ENCODE measurements around the gene SLAMF9.

Gene SLAMF9

GRCh38 chr1:159920202-159920601 lies 33.8 kb downstream of the SLAMF9 start:
- Histone ChIP-seq H3K27me3 (replicated peaks; ENCODE audit: control insufficient read depth, insufficient read depth, low read length) (no peaks in the 10 kb centered on the region), H3K36me3 (ENCODE audit: control insufficient read depth, insufficient read depth, low read length) (peaks cover 29% of the 10 kb centered on the region), H3K4me3 (replicated peaks; ENCODE audit: low read depth, low read length) (no peak overlapping the region)
- DNase-seq (ENCODE audit: extremely low read depth, insufficient read length): no peak
- TF ChIP-seq, protein P1, sequence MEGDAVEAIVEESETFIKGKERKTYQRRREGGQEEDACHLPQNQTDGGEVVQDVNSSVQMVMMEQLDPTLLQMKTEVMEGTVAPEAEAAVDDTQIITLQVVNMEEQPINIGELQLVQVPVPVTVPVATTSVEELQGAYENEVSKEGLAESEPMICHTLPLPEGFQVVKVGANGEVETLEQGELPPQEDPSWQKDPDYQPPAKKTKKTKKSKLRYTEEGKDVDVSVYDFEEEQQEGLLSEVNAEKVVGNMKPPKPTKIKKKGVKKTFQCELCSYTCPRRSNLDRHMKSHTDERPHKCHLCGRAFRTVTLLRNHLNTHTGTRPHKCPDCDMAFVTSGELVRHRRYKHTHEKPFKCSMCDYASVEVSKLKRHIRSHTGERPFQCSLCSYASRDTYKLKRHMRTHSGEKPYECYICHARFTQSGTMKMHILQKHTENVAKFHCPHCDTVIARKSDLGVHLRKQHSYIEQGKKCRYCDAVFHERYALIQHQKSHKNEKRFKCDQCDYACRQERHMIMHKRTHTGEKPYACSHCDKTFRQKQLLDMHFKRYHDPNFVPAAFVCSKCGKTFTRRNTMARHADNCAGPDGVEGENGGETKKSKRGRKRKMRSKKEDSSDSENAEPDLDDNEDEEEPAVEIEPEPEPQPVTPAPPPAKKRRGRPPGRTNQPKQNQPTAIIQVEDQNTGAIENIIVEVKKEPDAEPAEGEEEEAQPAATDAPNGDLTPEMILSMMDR (IDR thresholded peaks at IDR 0.05; ENCODE audit: insufficient read depth, low read length, poor library complexity, severe bottlenecking): no peak

DNA sequence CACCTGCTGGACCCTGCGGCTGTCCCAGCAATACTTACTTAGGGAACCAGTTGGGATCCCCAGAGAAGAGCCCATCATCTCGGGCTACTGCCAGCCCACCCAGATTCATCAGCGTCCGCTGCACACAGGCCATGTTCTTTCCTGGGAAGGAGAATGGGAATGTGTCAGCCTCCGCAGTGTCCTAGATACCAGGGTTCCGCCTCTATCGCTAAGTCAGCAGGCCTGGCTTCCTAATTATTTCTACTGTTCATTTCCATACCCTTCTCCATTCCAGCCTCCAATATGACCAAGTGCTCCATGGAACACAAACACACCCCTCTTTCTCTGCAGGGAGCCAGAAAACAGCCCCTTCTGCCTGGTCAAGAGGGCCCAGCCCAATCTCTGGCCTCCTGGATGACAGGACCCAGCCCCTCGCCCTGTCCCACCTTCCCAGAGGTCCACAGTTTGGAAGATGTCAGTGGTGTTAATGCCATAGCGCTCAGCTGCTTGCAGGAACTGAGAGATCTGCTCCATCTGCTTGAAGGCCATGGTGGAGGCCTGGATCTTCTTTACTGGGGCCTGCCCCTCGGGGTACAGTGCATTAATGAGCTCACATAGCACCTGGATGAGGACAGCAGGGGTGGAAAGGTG lies 34.7 kb downstream of the SLAMF9 start:
- no peak for DNase-seq (ENCODE audit: extremely low read depth, insufficient read length)
- no peak overlapping the region for H3K4me3 ChIP-seq (replicated peaks; ENCODE audit: low read depth, low read length)
- H3K27me3 ChIP-seq (replicated peaks; ENCODE audit: control insufficient read depth, insufficient read depth, low read length): no peaks in the 10 kb centered on the region
- peaks cover 29% of the 10 kb centered on the region for H3K36me3 ChIP-seq (ENCODE audit: control insufficient read depth, insufficient read depth, low read length)
- TF ChIP-seq, protein P1 (IDR thresholded peaks at IDR 0.05; ENCODE audit: insufficient read depth, low read length, poor library complexity, severe bottlenecking): no peak

DNA sequence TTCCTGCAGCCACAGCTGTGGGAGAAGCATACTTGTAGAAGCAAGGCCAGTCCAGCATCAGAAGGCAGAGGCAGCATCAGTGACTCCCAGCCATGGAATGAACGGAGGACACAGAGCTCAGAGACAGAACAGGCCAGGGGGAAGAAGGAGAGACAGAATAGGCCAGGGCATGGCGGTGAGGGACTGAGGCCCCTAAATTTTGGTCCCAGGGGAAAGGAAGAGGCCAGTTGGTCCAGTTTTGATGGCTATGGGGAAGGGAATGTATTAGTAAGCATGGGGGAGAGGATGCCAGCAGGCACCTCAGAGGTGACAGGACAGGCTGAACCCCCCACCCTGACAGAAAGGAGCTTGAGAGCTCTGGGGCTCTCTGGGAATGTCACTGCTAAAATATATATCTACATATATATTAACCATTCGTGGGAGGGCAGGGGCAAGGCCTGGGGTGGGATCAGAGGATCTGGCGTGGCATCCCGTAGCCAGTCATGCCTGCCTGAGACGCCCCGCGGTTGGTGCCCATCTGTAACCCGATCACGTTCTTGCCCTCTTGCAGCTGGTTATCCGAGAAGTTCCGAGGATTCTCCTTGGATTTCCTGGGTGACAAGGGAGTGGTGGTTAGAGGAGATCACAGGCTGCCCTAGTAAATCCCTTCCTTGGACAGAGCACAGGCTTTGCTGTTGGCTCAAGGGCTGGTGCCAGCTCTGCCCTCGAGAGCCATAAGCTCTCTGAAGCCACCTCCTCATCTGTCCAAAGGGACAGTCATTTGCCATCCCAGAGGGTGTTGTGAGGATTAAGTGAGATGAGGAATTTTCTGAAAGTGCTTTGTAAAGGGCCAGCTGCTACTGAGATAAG lies 35.5 kb downstream of the SLAMF9 start:
- Histone ChIP-seq H3K27me3 (replicated peaks; ENCODE audit: control insufficient read depth, insufficient read depth, low read length) (no peaks in the 10 kb centered on the region), H3K36me3 (ENCODE audit: control insufficient read depth, insufficient read depth, low read length) (peaks cover 29% of the 10 kb centered on the region), H3K4me3 (replicated peaks; ENCODE audit: low read depth, low read length) (no peak overlapping the region)
- DNase-seq (ENCODE audit: extremely low read depth, insufficient read length): no peak
- TF ChIP-seq, protein P1 (IDR thresholded peaks at IDR 0.05; ENCODE audit: insufficient read depth, low read length, poor library complexity, severe bottlenecking): no peak

GRCh38 chr1:159917533-159918351 lies 36.3 kb downstream of the SLAMF9 start:
- TF ChIP-seq, protein P1 (IDR thresholded peaks at IDR 0.05; ENCODE audit: insufficient read depth, low read length, poor library complexity, severe bottlenecking): no peak
- peaks cover 29% of the 10 kb centered on the region for H3K36me3 ChIP-seq (ENCODE audit: control insufficient read depth, insufficient read depth, low read length)
- H3K27me3 ChIP-seq (replicated peaks; ENCODE audit: control insufficient read depth, insufficient read depth, low read length): no peaks in the 10 kb centered on the region
- DNase-seq (ENCODE audit: extremely low read depth, insufficient read length): no peak
- H3K4me3 ChIP-seq (replicated peaks; ENCODE audit: low read depth, low read length): no peak overlapping the region

DNA sequence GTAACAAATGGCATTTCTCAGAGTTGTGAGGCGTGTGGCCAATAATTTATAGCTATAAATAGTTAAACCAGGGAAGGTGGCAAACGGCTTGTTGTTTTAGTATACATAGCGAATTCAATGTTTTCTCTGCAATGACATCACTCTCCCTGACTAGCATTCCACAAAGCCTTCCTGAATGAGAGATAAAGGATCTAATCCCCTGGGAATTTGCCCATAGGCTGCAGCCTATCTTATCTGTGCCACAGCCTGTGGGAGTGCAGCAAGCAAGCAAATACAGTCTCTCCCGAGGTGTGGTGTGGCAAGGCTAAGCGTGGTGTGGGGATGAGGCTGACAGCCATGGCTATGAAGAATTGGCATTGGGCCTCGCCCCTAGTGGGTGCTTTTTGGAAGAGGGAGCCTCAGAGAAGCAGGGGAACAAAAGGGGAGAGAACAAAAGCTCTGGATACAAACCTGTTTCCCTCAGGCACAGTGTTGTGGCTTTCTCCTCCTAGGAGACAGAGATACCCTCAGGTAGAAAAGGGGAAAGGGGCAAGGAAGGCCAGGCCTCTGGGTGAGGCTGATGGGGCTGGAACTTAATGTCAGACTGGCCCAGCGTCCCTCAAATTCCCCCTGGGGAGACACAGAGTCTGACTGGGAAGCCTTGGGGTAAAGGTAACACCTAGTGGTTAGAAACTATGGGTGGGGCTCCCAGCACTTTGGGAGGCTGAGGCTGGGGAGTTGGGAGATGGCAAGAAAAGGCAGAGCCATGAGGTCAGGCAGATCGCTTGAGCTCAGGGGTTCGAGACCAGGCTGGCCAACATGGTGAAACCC lies 37.6 kb downstream of the SLAMF9 start:
- DNase-seq (ENCODE audit: extremely low read depth, insufficient read length): no peak
- TF ChIP-seq, protein P1 (IDR thresholded peaks at IDR 0.05; ENCODE audit: insufficient read depth, low read length, poor library complexity, severe bottlenecking): no peak
- no peak overlapping the region for H3K4me3 ChIP-seq (replicated peaks; ENCODE audit: low read depth, low read length)
- no peaks in the 10 kb centered on the region for H3K27me3 ChIP-seq (replicated peaks; ENCODE audit: control insufficient read depth, insufficient read depth, low read length)
- peaks cover 29% of the 10 kb centered on the region for H3K36me3 ChIP-seq (ENCODE audit: control insufficient read depth, insufficient read depth, low read length)
